Activated CD8-positive, alpha-beta T cell treated with anti-CD3 and anti-CD28 coated beads for 36 hours (primary cell): Measurements from ENCODE around the gene NCF4. TPM values are rescaled to one million over a fixed set of nuclear protein-coding genes. Genes with fewer than 3 reads are reported as not detected.

Source experiments
- ATAC-seq: fragments of 200-7000 bp; cut with Tn5 transposase; one replicate; pipeline ENCODE4 v1.10.0; 2021; ENCODE audit warnings: mild to moderate bottlenecking, moderate library complexity
- CTCF ChIA-PET: fragments of 350-600 bp; sonication (Branson Sonifier 250); formaldehyde crosslinking; loops from one replicate; lab custom pipeline; 2021; ENCODE audit warnings: antibody characterized with exemption; lab: Charles Lee
- POLR2A ChIA-PET: fragments of 350-600 bp; sonication (Branson Sonifier 250); formaldehyde crosslinking; loops from one replicate; lab custom pipeline; 2021; ENCODE audit warnings: antibody characterized with exemption; lab: Charles Lee
- DNase-seq: peaks from one replicate; pipeline ENCODE4 v3.0.0-alpha.2; 2020
- H3K27ac Mint-ChIP-seq: one replicate; pipeline ENCODE4 v1.8.0; 2021; ENCODE audit warnings: mild to moderate bottlenecking, mixed read lengths
- H3K27me3 Mint-ChIP-seq: one replicate; pipeline ENCODE4 v1.8.0; 2021; ENCODE audit warnings: mixed read lengths
- H3K36me3 Mint-ChIP-seq: one replicate; pipeline ENCODE4 v1.8.0; 2021; ENCODE audit warnings: low read depth, mixed read lengths
- H3K4me1 Mint-ChIP-seq: one replicate; pipeline ENCODE4 v1.8.0; 2021; ENCODE audit warnings: low read depth, mixed read lengths
- H3K4me3 Mint-ChIP-seq: one replicate; pipeline ENCODE4 v1.8.0; 2021; ENCODE audit warnings: mild to moderate bottlenecking, moderate library complexity, mixed read lengths
- H3K9me3 Mint-ChIP-seq: one replicate; pipeline ENCODE4 v1.8.0; 2021; ENCODE audit warnings: mixed read lengths
- intact Hi-C: fragments of 100-400 bp; cut with micrococcal nuclease; formaldehyde crosslinking; loops from one replicate; pipeline ENCODE4 v1.10.0; 2022
- total RNA-seq, 2 experiments: library from RNA; stranded (reverse); gene quantifications; one replicate each; pipeline ENCODE4 v1.2.3, GENCODE V29; 2021
- TF ChIP-seq, protein P1 (sequence below): fragments of 200-600 bp; IDR thresholded peaks from one replicate; pipeline ENCODE4 v1.8.0; 2022; ENCODE audit warnings: antibody characterized with exemption, mild to moderate bottlenecking

Gene NCF4
- total RNA-seq, 2 experiments from 2014 or later, result 2.5 to 2.9 TPM

DNA sequence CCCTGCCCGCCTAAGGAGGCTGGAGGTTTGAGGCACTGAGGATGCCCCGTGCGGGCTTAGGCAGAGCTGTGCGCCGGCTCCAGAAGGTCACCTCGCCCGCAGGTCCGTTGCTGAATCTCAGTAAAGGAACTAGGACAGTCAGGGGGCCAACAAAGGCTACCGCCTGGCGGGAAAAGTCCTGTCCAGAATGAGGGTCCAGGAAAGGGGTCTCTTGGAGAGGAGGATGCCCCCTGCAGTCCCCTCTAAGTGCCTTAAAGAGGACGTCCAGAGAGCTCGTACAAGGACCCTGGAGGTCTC lies 44.5 kb upstream of the NCF4 start:
- Mint-ChIP-seq H3K9me3 (no peaks in the 10 kb centered on the region), H3K36me3 (no peaks in the 10 kb centered on the region), H3K4me1 (no peaks in the 10 kb centered on the region), H3K27me3 (peaks cover 53% of the 10 kb centered on the region), H3K27ac (no peak overlapping the region), H3K4me3 (no peak overlapping the region)
- ATAC-seq (no peak), DNase-seq (no peak)
- ChIA-PET POLR2A (no interaction called here), CTCF (no interaction called here)
- TF ChIP-seq, protein P1, sequence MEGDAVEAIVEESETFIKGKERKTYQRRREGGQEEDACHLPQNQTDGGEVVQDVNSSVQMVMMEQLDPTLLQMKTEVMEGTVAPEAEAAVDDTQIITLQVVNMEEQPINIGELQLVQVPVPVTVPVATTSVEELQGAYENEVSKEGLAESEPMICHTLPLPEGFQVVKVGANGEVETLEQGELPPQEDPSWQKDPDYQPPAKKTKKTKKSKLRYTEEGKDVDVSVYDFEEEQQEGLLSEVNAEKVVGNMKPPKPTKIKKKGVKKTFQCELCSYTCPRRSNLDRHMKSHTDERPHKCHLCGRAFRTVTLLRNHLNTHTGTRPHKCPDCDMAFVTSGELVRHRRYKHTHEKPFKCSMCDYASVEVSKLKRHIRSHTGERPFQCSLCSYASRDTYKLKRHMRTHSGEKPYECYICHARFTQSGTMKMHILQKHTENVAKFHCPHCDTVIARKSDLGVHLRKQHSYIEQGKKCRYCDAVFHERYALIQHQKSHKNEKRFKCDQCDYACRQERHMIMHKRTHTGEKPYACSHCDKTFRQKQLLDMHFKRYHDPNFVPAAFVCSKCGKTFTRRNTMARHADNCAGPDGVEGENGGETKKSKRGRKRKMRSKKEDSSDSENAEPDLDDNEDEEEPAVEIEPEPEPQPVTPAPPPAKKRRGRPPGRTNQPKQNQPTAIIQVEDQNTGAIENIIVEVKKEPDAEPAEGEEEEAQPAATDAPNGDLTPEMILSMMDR, result no peak
- intact Hi-C loops, result no loop called here

GRCh38 chr22:36816636-36817524 lies 43.9 kb upstream of the NCF4 start, which contains the start of gene PVALB:
Gene PVALB, minus strand, starts transcription at chr22:36817035. Its CDS starts 30 bp downstream, at chr22:36817005.
- DNase-seq (peak; percentile 18), ATAC-seq (peak; percentile 60)
- intact Hi-C loops, result no loop called here
- Mint-ChIP-seq H3K4me1 (no peaks in the 10 kb centered on the region), H3K27me3 (peaks cover 53% of the 10 kb centered on the region), H3K9me3 (no peaks in the 10 kb centered on the region), H3K4me3 (no peak within 1 kb of the TSS), H3K27ac (no peak within 1 kb of the TSS), H3K36me3 (no peaks in the 10 kb centered on the region)
- TF ChIP-seq, protein P1, result no peak
- ChIA-PET CTCF (no interaction called here), POLR2A (no interaction called here)

DNA sequence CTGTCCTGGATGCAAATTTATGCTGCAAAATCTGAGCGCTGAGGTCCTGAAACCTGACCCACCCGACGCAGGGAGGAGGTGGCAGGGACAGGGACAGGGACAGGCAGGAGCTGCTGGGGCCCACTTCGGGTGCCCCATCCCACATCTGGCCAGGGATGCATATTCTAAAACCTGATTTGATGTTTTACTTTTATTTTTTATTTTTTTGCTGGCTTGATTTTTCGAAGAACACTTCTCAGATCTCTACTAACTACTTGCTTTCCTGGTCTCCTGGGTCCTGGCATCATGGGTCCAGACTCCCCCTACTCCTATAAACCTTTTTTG lies 43.3 kb upstream of the NCF4 start:
- DNase-seq, result no peak

GRCh38 chr22:36818010-36818642 lies 42.7 kb upstream of the NCF4 start:
- ChIA-PET POLR2A (interaction anchor here (1.0 kb wide), 1 partner anchor 15 kb away, joined by 3 read pairs; no protein-coding TSS in a partner anchor), CTCF (interaction anchor here (3.6 kb wide), 1 partner anchor 38 kb away, joined by 16 read pairs; no protein-coding TSS in a partner anchor)
- intact Hi-C loops, result no loop called here
- ATAC-seq, result no peak
- H3K4me1 Mint-ChIP-seq, result no peaks in the 10 kb centered on the region
- H3K36me3 Mint-ChIP-seq, result no peaks in the 10 kb centered on the region
- H3K4me3 Mint-ChIP-seq, result no peak overlapping the region
- no peak overlapping the region for H3K27ac Mint-ChIP-seq
- peaks cover 53% of the 10 kb centered on the region for H3K27me3 Mint-ChIP-seq
- no peaks in the 10 kb centered on the region for H3K9me3 Mint-ChIP-seq
- TF ChIP-seq, protein P1, result no peak
- DNase-seq, result no peak

More for the DNA sequence above, 43.3 kb upstream of the NCF4 start:
- ChIA-PET CTCF (no interaction called here), POLR2A (interaction anchor here (1.0 kb wide), 1 partner anchor 14 kb away, joined by 3 read pairs; no protein-coding TSS in a partner anchor)
- TF ChIP-seq, protein P1, result no peak
- Mint-ChIP-seq H3K27ac (no peak overlapping the region), H3K4me3 (no peak overlapping the region), H3K4me1 (no peaks in the 10 kb centered on the region), H3K27me3 (peaks cover 53% of the 10 kb centered on the region), H3K36me3 (no peaks in the 10 kb centered on the region), H3K9me3 (no peaks in the 10 kb centered on the region)
- intact Hi-C loops, result no loop called here
- ATAC-seq, result no peak

DNA sequence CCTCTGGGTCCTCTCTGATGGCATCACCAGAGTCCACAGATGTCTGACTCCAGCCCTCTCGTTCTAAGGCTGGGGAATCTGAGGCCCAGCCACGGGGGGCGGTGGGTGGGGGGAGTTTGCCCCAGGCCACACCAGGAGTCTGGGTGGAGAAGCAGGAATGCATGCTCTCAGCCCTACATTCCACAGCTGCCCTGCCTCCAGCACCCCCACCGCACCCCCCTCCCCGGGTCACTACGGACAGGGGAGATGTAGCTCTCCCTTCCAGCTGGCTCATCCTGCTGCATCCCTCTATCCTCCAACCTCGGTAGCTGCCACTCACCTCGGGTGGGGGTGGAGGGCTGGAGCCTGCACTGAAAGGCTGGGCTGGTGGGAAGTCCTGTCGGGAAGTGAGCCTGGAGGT lies 41.7 kb upstream of the NCF4 start:
- DNase-seq (no peak), ATAC-seq (no peak)
- intact Hi-C loops, result no loop called here
- TF ChIP-seq, protein P1, result no peak
- H3K4me3 Mint-ChIP-seq, result no peak overlapping the region
- POLR2A ChIA-PET, result interaction anchor here (1.3 kb wide), 1 partner anchor 14 kb away, joined by 3 read pairs; no protein-coding TSS in a partner anchor
- H3K27me3 Mint-ChIP-seq, result peaks cover 48% of the 10 kb centered on the region
- H3K9me3 Mint-ChIP-seq, result no peaks in the 10 kb centered on the region
- no peak overlapping the region for H3K27ac Mint-ChIP-seq
- H3K36me3 Mint-ChIP-seq, result no peaks in the 10 kb centered on the region
- CTCF ChIA-PET, result interaction anchor here (3.6 kb wide), 1 partner anchor 37 kb away, joined by 16 read pairs; no protein-coding TSS in a partner anchor
- H3K4me1 Mint-ChIP-seq, result no peaks in the 10 kb centered on the region
